HG02885 (cell line): ENCODE results near the gene CIITA.

Experiments
- ATAC-seq: cut with Tn5 transposase; IDR thresholded peaks from one replicate; pipeline ENCODE4 v1.9.1; 2021; ENCODE audit warnings: mild to moderate bottlenecking; ENCODE audit not compliant: unreplicated experiment, poor library complexity

Gene CIITA

GRCh38 chr16:10932959-10933710 lies 56.1 kb downstream of the CIITA start:
- no peak for ATAC-seq

GRCh38 chr16:10933865-10934264 lies 56.9 kb downstream of the CIITA start:
- ATAC-seq = no peak

- no peak for ATAC-seq
Measured at GRCh38 chr16:10934325-10935107, 57.5 kb downstream of the CIITA start.

- ATAC-seq = no peak
Measured at GRCh38 chr16:10935226-10935915, 58.4 kb downstream of the CIITA start.

GRCh38 chr16:10936272-10936984 lies 59.4 kb downstream of the CIITA start:
- no peak for ATAC-seq

- no peak for ATAC-seq
Measured at GRCh38 chr16:10937068-10937859, 60.3 kb downstream of the CIITA start.

GRCh38 chr16:10938321-10938720 lies 61.3 kb downstream of the CIITA start:
- no peak for ATAC-seq

- ATAC-seq = no peak
Measured at GRCh38 chr16:10938796-10939648, 62.0 kb downstream of the CIITA start.

- no peak for ATAC-seq
Measured at GRCh38 chr16:10939649-10940234, 62.7 kb downstream of the CIITA start.

- ATAC-seq = no peak
Measured at GRCh38 chr16:10940501-10941079, 63.6 kb downstream of the CIITA start.

GRCh38 chr16:10941127-10941933 lies 64.3 kb downstream of the CIITA start:
- no peak for ATAC-seq

- peak; percentile 3 for ATAC-seq
Measured at GRCh38 chr16:10941935-10942351, 64.9 kb downstream of the CIITA start.

GRCh38 chr16:10942352-10943063 lies 65.5 kb downstream of the CIITA start, which contains the start of gene DEXI:
Gene DEXI, minus strand, starts transcription at chr16:10942468. Its CDS starts 463 bp downstream, at chr16:10942005.
- ATAC-seq = peak; percentile 76

- no peak for ATAC-seq
Measured at GRCh38 chr16:10943064-10943353, 66.0 kb downstream of the CIITA start.

- peak; percentile 73 for ATAC-seq
Measured at GRCh38 chr16:10944249-10945064, 67.5 kb downstream of the CIITA start, which contains the start of gene CLEC16A. Gene CLEC16A, plus strand, starts transcription at chr16:10944564. Its CDS starts 154 bp downstream, at chr16:10944718.
